Neuronal stem cell (in vitro differentiated cells): ENCODE measurements around the gene PCDHB8.
"Not testable (repeated sequence)": the region's sequence is repeated elsewhere in the genome, so short reads cannot be mapped to it uniquely, and the experiment has no call there.

Experiments
- DNase-seq: peaks from one replicate; pipeline ENCODE4 v3.0.0-alpha.2; 2013; ENCODE audit warnings: low spot score
- H2AFZ ChIP-seq: one replicate; pipeline ENCODE4 v1.6.1; 2013; ENCODE audit warnings: mild to moderate bottlenecking, low read length, inconsistent platforms
- H2AK5ac ChIP-seq: 2 replicates; pipeline ENCODE4 v1.6.1; 2013; ENCODE audit warnings: low read depth, mild to moderate bottlenecking, inconsistent platforms, low read length, moderate library complexity, mixed read lengths
- H2BK120ac ChIP-seq: 2 replicates; pipeline ENCODE4 v1.6.1; 2013; ENCODE audit warnings: low read depth, mild to moderate bottlenecking, inconsistent platforms, low read length, moderate library complexity, mixed read lengths
- H2BK12ac ChIP-seq: one replicate; pipeline ENCODE4 v1.6.1; 2013; ENCODE audit warnings: low read length, inconsistent platforms
- H2BK15ac ChIP-seq: 2 replicates; pipeline ENCODE4 v1.6.1; 2013; ENCODE audit warnings: mild to moderate bottlenecking, low read length, inconsistent platforms, mixed read lengths
- H2BK5ac ChIP-seq: one replicate; pipeline ENCODE4 v1.6.1; 2013; ENCODE audit warnings: inconsistent platforms, mild to moderate bottlenecking, low read length, moderate library complexity
- H3K14ac ChIP-seq: one replicate; pipeline ENCODE4 v1.6.1; 2013; ENCODE audit warnings: low read length, inconsistent platforms
- H3K18ac ChIP-seq: 2 replicates; pipeline ENCODE4 v1.6.1; 2013; ENCODE audit warnings: low read length, inconsistent platforms
- H3K23ac ChIP-seq: 2 replicates; pipeline ENCODE4 v1.6.1; 2013; ENCODE audit warnings: low read depth, mild to moderate bottlenecking, mixed read lengths, low read length, inconsistent platforms; ENCODE audit not compliant: poor library complexity
- H3K27ac ChIP-seq: replicated peaks from 3 replicates; pipeline ENCODE4 v1.5.1; 2013; ENCODE audit warnings: low read length, inconsistent platforms
- H3K27me3 ChIP-seq, 3 experiments: 2 replicates each; pipeline ENCODE4 v1.6.1; 2013; ENCODE audit warnings: low read length in 3 of 3, mild to moderate bottlenecking in 2 of 3, inconsistent platforms in 1 of 3, low read depth in 1 of 3, mixed read lengths in 1 of 3, moderate library complexity in 1 of 3; ENCODE audit not compliant: control insufficient read depth in 3 of 3, insufficient read depth in 3 of 3
- H3K36me3 ChIP-seq, 2 donors: replicated peaks in 1 of 2; 2 replicates each; pipeline ENCODE4 v1.6.1; 2013; ENCODE audit warnings: low read length in 2 of 2; ENCODE audit not compliant: control insufficient read depth in 2 of 2, insufficient read depth in 2 of 2
- H3K4ac ChIP-seq: 2 replicates; pipeline ENCODE4 v1.6.1; 2013; ENCODE audit warnings: inconsistent platforms, mild to moderate bottlenecking, low read length, moderate library complexity
- H3K4me1 ChIP-seq, 2 donors: 1 replicate in 1 of 2; 2 replicates in 1 of 2; pipeline ENCODE4 v1.6.1; 2013; ENCODE audit warnings: low read length in 2 of 2, low read depth in 1 of 2; ENCODE audit not compliant: control insufficient read depth in 2 of 2, insufficient read depth in 1 of 2
- H3K4me2 ChIP-seq: one replicate; pipeline ENCODE4 v1.6.1; 2013; ENCODE audit warnings: mild to moderate bottlenecking, low read length, inconsistent platforms; ENCODE audit not compliant: insufficient read depth, poor library complexity, severe bottlenecking
- H3K4me3 ChIP-seq, 2 donors: 2 replicates each; pipeline ENCODE4 v1.5.1; 2013; ENCODE audit warnings: low read length in 2 of 2, mild to moderate bottlenecking in 2 of 2, inconsistent platforms in 1 of 2, moderate library complexity in 1 of 2
- H3K79me1 ChIP-seq: one replicate; pipeline ENCODE4 v1.6.1; 2013; ENCODE audit warnings: low read depth, mild to moderate bottlenecking, inconsistent platforms, low read length, moderate library complexity
- H3K9ac ChIP-seq: one replicate; pipeline ENCODE4 v1.6.1; 2013; ENCODE audit warnings: mild to moderate bottlenecking, low read depth, low read length, inconsistent platforms; ENCODE audit not compliant: poor library complexity
- H3K9me3 ChIP-seq, 2 donors: replicated peaks in 1 of 2; 2 replicates each; pipeline versions ENCODE3 to v1.6.1; 2013; ENCODE audit warnings: low read length in 2 of 2, mild to moderate bottlenecking in 2 of 2, inconsistent platforms in 1 of 2, low read depth in 1 of 2, mixed read lengths in 1 of 2, moderate library complexity in 1 of 2; ENCODE audit not compliant: control insufficient read depth in 2 of 2, insufficient read depth in 1 of 2
- H4K8ac ChIP-seq: one replicate; pipeline ENCODE4 v1.6.1; 2013; ENCODE audit warnings: low read depth, mild to moderate bottlenecking, inconsistent platforms, low read length, moderate library complexity
- H4K91ac ChIP-seq: one replicate; pipeline ENCODE4 v1.6.1; 2013; ENCODE audit warnings: low read length, low read depth, mild to moderate bottlenecking, inconsistent platforms; ENCODE audit not compliant: poor library complexity
- WGBS, 2 donors: extraction: QIAGEN DNeasy Blood & Tissue Kit; methylation state at CpG; one replicate each; pipeline ENCODE4 v1.1.7; 2013; ENCODE audit warnings: missing lambda C conversion rate in 2 of 2, mixed read lengths in 1 of 2; ENCODE audit not compliant: insufficient read length in 2 of 2, insufficient replicate concordance in 1 of 2; ENCODE audit errors: extremely low coverage in 2 of 2; 5-methylcytosine and 5-hydroxymethylcytosine counted together

The PCDHB8 gene

DNA sequence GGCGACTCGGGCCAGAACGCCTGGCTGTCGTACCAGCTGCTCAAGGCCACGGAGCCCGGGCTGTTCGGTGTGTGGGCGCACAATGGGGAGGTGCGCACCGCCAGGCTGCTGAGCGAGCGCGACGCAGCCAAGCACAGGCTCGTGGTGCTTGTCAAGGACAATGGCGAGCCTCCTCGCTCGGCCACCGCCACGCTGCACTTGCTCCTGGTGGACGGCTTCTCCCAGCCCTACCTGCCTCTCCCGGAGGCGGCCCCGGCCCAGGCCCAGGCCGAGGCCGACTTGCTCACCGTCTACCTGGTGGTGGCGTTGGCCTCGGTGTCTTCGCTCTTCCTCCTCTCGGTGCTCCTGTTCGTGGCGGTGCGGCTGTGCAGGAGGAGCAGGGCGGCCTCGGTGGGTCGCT lies 16.7 kb downstream of the PCDHB8 start:
- H3K36me3 ChIP-seq, H2BK12ac ChIP-seq, H3K27ac ChIP-seq, H2AK5ac ChIP-seq, H3K4me3 ChIP-seq, H3K4ac ChIP-seq, H3K18ac ChIP-seq, H2AFZ ChIP-seq, H3K79me1 ChIP-seq, H3K23ac ChIP-seq, H4K91ac ChIP-seq, H2BK120ac ChIP-seq, H3K27me3 ChIP-seq, H2BK15ac ChIP-seq, DNase-seq, H4K8ac ChIP-seq, H3K4me1 ChIP-seq, H3K4me2 ChIP-seq, H3K14ac ChIP-seq, H3K9ac ChIP-seq, H2BK5ac ChIP-seq: not testable (repeated sequence)
- peaks cover 4 to 36% of the 10 kb centered on the region in 2 donors for H3K9me3 ChIP-seq
- WGBS, 2 donors: no CpG with 5 or more reads among the region's 37 CpGs

DNA sequence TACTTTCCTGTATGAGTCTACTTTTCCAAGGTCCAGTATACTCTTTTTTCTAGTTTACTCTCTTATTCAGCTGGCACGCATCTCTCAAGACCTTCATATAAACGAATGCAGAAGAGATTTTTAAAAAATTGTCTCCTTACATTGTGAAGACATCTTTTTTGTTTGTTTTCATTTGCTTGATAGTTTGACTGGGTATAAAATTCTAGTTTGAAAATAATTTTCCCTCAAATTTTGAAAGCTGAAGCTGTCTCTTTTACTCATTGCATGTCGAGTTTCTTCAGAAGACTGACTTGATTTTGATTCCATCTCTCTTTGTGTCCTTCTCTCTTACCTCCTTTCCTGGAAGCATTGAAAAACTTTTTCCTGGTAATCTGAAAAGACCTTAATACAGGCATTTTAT lies 18.8 kb downstream of the PCDHB8 start:
- WGBS, 2 donors: no CpG with 5 or more reads among the region's 3 CpGs
- Histone ChIP-seq H3K9ac (no peak overlapping the region), H2BK12ac (no peak overlapping the region), H3K79me1 (no peaks in the 10 kb centered on the region), H3K27me3 (peaks cover 0 to 2% (median 0%) of the 10 kb centered on the region in 3 experiments), H3K4me2 (no peak overlapping the region), H2AFZ (no peak overlapping the region), H3K23ac (no peak overlapping the region), H3K14ac (no peak overlapping the region), H3K9me3 (peaks cover 10 to 40% of the 10 kb centered on the region in 2 donors), H2BK5ac (no peak overlapping the region), H4K91ac (no peak overlapping the region), H2BK15ac (no peak overlapping the region), H2BK120ac (no peak overlapping the region), H4K8ac (no peak overlapping the region), H3K18ac (no peak overlapping the region), H3K27ac (no peak overlapping the region), H3K4me1 (no peaks in the 10 kb centered on the region), H3K4ac (no peak overlapping the region), H3K4me3 (no peak overlapping the region), H3K36me3 (no peaks in the 10 kb centered on the region), H2AK5ac (no peak overlapping the region)
- no peak for DNase-seq

GRCh38 chr5:141199359-141200235 lies 22.0 kb downstream of the PCDHB8 start, which contains the start of gene PCDHB11:
Gene PCDHB11, plus strand, starts transcription at chr5:141199627. Its CDS starts 148 bp downstream, at chr5:141199775.
- Histone ChIP-seq H4K8ac (no peak within 1 kb of the TSS), H2AK5ac (no peak within 1 kb of the TSS), H3K36me3 (no peaks in the 10 kb centered on the region), H3K23ac (no peak within 1 kb of the TSS), H2BK12ac (no peak within 1 kb of the TSS), H3K27me3 (peaks cover 0 to 2% (median 0%) of the 10 kb centered on the region in 3 experiments), H3K4me2 (no peak within 1 kb of the TSS), H2BK5ac (no peak within 1 kb of the TSS), H3K9me3 (peaks cover 7 to 35% of the 10 kb centered on the region in 2 donors), H3K18ac (no peak within 1 kb of the TSS), H3K27ac (no peak within 1 kb of the TSS), H2AFZ (peak within 1 kb of the TSS; percentile 75), H3K79me1 (no peaks in the 10 kb centered on the region), H3K9ac (no peak within 1 kb of the TSS), H4K91ac (no peak within 1 kb of the TSS), H3K4me3 (peak within 1 kb of the TSS in 1 of 2 donors; percentile 34), H2BK120ac (no peak within 1 kb of the TSS), H2BK15ac (no peak within 1 kb of the TSS), H3K4me1 (no peaks in the 10 kb centered on the region), H3K4ac (no peak within 1 kb of the TSS), H3K14ac (no peak within 1 kb of the TSS)
- no CpG with 5 or more reads among the region's 21 CpGs for WGBS, 2 donors
- DNase-seq: no peak

DNA sequence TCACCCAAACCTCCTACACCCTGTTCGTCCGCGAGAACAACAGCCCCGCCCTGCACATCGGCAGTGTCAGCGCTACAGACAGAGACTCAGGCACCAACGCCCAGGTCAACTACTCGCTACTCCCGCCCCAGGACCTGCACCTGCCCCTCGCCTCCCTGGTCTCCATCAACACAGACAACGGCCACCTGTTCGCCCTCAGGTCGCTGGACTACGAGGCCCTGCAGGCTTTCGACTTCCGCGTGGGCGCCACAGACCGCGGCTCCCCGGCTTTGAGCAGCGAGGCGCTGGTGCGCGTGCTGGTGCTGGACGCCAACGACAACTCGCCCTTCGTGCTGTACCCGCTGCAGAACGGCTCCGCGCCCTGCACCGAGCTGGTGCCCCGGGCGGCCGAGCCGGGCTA lies 23.5 kb downstream of the PCDHB8 start:
- not testable (repeated sequence) for H3K23ac ChIP-seq, H3K4me3 ChIP-seq, H3K27ac ChIP-seq, H2BK120ac ChIP-seq, H2AFZ ChIP-seq, H2BK15ac ChIP-seq, H3K36me3 ChIP-seq, H2BK5ac ChIP-seq, H2BK12ac ChIP-seq, H3K4me1 ChIP-seq, H3K9ac ChIP-seq, H4K91ac ChIP-seq, DNase-seq, H3K27me3 ChIP-seq, H3K79me1 ChIP-seq, H4K8ac ChIP-seq, H3K4me2 ChIP-seq, H2AK5ac ChIP-seq, H3K18ac ChIP-seq, H3K14ac ChIP-seq, H3K4ac ChIP-seq
- H3K9me3 ChIP-seq: peaks cover 7 to 33% of the 10 kb centered on the region in 2 donors
- WGBS, 2 donors: no CpG with 5 or more reads among the region's 38 CpGs
